ENCODE measurements around the gene RYR3. TPM values are rescaled to one million over a fixed set of nuclear protein-coding genes. Genes with fewer than 3 reads are reported as not detected.

Gene RYR3
- total RNA-seq, 1 donor from 2014 or later = 0.32 TPM

GRCh38 chr15:33282226-33283020 lies 28.3 kb upstream of the RYR3 start:
- no peaks in the 10 kb centered on the region for H3K4me1 ChIP-seq
- no peak for DNase-seq
- H3K27ac ChIP-seq = no peak overlapping the region
- no peak overlapping the region for H3K4me3 ChIP-seq
- no peaks in the 10 kb centered on the region for H3K36me3 ChIP-seq
- no peak for TF ChIP-seq CTCF (IDR thresholded peaks at IDR 0.05)
- no peak for ATAC-seq
- H3K9me3 ChIP-seq = no peaks in the 10 kb centered on the region
- intact Hi-C loops (cut with DNase I) = no loop called here
- no peaks in the 10 kb centered on the region for H3K27me3 ChIP-seq (ENCODE audit: low read depth)

GRCh38 chr15:33283576-33283975 lies 27.2 kb upstream of the RYR3 start:
- Histone ChIP-seq H3K4me1 (no peaks in the 10 kb centered on the region), H3K9me3 (no peaks in the 10 kb centered on the region), H3K36me3 (no peaks in the 10 kb centered on the region), H3K27ac (no peak overlapping the region), H3K4me3 (no peak overlapping the region), H3K27me3 (ENCODE audit: low read depth) (no peaks in the 10 kb centered on the region)
- no peak for TF ChIP-seq CTCF (IDR thresholded peaks at IDR 0.05)
- DNase-seq = no peak
- ATAC-seq = no peak
- intact Hi-C loops (cut with DNase I) = no loop called here

GRCh38 chr15:33284336-33284735 lies 26.4 kb upstream of the RYR3 start:
- Histone ChIP-seq H3K27ac (no peak overlapping the region), H3K27me3 (ENCODE audit: low read depth) (no peaks in the 10 kb centered on the region), H3K4me3 (no peak overlapping the region), H3K36me3 (no peaks in the 10 kb centered on the region), H3K4me1 (no peaks in the 10 kb centered on the region), H3K9me3 (no peaks in the 10 kb centered on the region)
- DNase-seq (no peak), ATAC-seq (peak; percentile 32 to 35)
- intact Hi-C loops (cut with DNase I) = no loop called here
- TF ChIP-seq CTCF (IDR thresholded peaks at IDR 0.05) = no peak

- ATAC-seq = peak; percentile 57 to 80
- TF ChIP-seq CTCF (IDR thresholded peaks at IDR 0.05) = peak; percentile 55
- intact Hi-C loops (cut with DNase I) = no loop called here
- no peak for DNase-seq
- no peak overlapping the region for H3K27ac ChIP-seq
- H3K9me3 ChIP-seq = no peaks in the 10 kb centered on the region
- no peak overlapping the region for H3K4me3 ChIP-seq
- no peaks in the 10 kb centered on the region for H3K27me3 ChIP-seq (ENCODE audit: low read depth)
- H3K36me3 ChIP-seq = no peaks in the 10 kb centered on the region
- no peaks in the 10 kb centered on the region for H3K4me1 ChIP-seq
Observed at GRCh38 chr15:33292717-33293307, 18.0 kb upstream of the RYR3 start.

- H3K9me3 ChIP-seq = no peaks in the 10 kb centered on the region
- DNase-seq (no peak), ATAC-seq (peak in 1 of 2 donors; percentile 39)
- H3K27ac ChIP-seq = no peak overlapping the region
- H3K36me3 ChIP-seq = no peaks in the 10 kb centered on the region
- no peaks in the 10 kb centered on the region for H3K4me1 ChIP-seq
- intact Hi-C loops (cut with DNase I) = no loop called here
- no peak for TF ChIP-seq CTCF (IDR thresholded peaks at IDR 0.05)
- no peaks in the 10 kb centered on the region for H3K27me3 ChIP-seq (ENCODE audit: low read depth)
- H3K4me3 ChIP-seq = no peak overlapping the region
Observed at GRCh38 chr15:33293713-33294334, 16.9 kb upstream of the RYR3 start.
